Fibroblast of lung (primary cell): ENCODE data around the gene HLF.

Experiments
- CTCF ChIP-seq, 2 donors: IDR thresholded peaks in 1 of 2; conservative IDR thresholded peaks in 1 of 2; 1 replicate in 1 of 2; 2 replicates in 1 of 2; pipeline ENCODE4 v1.5.1; 2011 to 2012; ENCODE audit warnings: low read length in 2 of 2, control low read depth in 1 of 2, inconsistent platforms in 1 of 2, low read depth in 1 of 2, mild to moderate bottlenecking in 1 of 2
- EZH2 ChIP-seq: IDR thresholded peaks from 2 replicates; pipeline ENCODE4 v1.5.1; 2012; ENCODE audit warnings: low read length, control low read depth, mild to moderate bottlenecking; ENCODE audit errors: missing control alignments

- TF ChIP-seq CTCF (conservative IDR thresholded peaks at IDR 0.05 in 1 of 2, IDR thresholded peaks at IDR 0.05 in 1 of 2; ENCODE audit: low read depth in 1 of 2, low read length in 2 of 2) (no peak), EZH2 (no peak)
These were observed 41.2 kb upstream of the HLF start for GRCh38 chr17:55223524-55223923.
